ENCODE results near the gene SIGLEC8. TPM values are rescaled to one million over a fixed set of nuclear protein-coding genes. Genes with fewer than 3 reads are reported as not detected.
A peak's percentile ranks its signal among the peaks of the same experiment; 100 is the strongest.

Gene SIGLEC8
- total and polyA plus RNA-seq, 9 of the 15 experiments (the other 6 are each of a cell fraction or from before 2014, with no cell fraction given) = 0.04 to 0.65 (median 0.39) TPM

GRCh38 chr19:51440052-51440451, 18.2 kb downstream of the SIGLEC8 start:
- H3K9me3 ChIP-seq (replicated peaks; ENCODE audit: control insufficient read depth, insufficient read depth, low read depth, low read length) = no peaks in the 10 kb centered on the region
- no peak for DNase-seq (ENCODE audit: extremely low read depth in 1 of 4, low spot score in 3 of 4)
- H3K4me1 ChIP-seq (replicated peaks in 1 of 2; ENCODE audit: control insufficient read depth in 2 of 2, insufficient read depth in 2 of 2, low read length in 2 of 2) = peaks cover 16 to 24% of the 10 kb centered on the region in 2 experiments
- H3K27me3 ChIP-seq (ENCODE audit: control insufficient read depth in 2 of 2, insufficient read depth in 2 of 2, low read length in 2 of 2) = no peaks in the 10 kb centered on the region
- 93% methylated on average over 2 of the region's 2 CpGs for WGBS (ENCODE audit: insufficient coverage, low coverage, missing lambda C conversion rate)
- ATAC-seq = no peak
- no peaks in the 10 kb centered on the region for H4K20me1 ChIP-seq (replicated peaks; ENCODE audit: control insufficient read depth, insufficient read depth, low read length)
- ChIA-PET CTCF (ENCODE audit: low intra/inter-chr PET ratio) (no interaction called here), POLR2A (interaction anchor here (1.1 kb wide), 1 partner anchor 28 kb away, joined by 4 read pairs; no protein-coding TSS in a partner anchor)
- BruUV-seq (replicated peaks) = no TSS peak
- no peak overlapping the region for H3K4me2 ChIP-seq (ENCODE audit: insufficient read depth, low read length)
- peak; percentile 95 for TF ChIP-seq ZNF146 (CRISPR knock-in tag; IDR thresholded peaks at IDR 0.05; ENCODE audit: unreplicated experiment)
- TF ChIP-seq KAT7 (CRISPR knock-in tag; IDR thresholded peaks at IDR 0.05; ENCODE audit: borderline replicate concordance) = no peak
- TF ChIP-seq KDM1A (IDR thresholded peaks at IDR 0.05) = peak; percentile 37 to 59; a peak in 2 of 4 replicates
- peak; percentile 60 for TF ChIP-seq RBM25 (IDR thresholded peaks at IDR 0.05; ENCODE audit: low read depth, low read length, severe bottlenecking)
- TF ChIP-seq CBX5 (IDR thresholded peaks at IDR 0.05; ENCODE audit: borderline replicate concordance, low read depth) = no peak
- TF ChIP-seq ZNF431 (CRISPR knock-in tag; IDR thresholded peaks at IDR 0.05) = no peak
- peak; percentile 62; the same call in 1 of the 2 replicates for TF ChIP-seq ADNP (tag; IDR thresholded peaks at IDR 0.05)
- TF ChIP-seq BCOR (IDR thresholded peaks at IDR 0.05) = peak; percentile 64; the same call in 1 of the 2 replicates
- no peak for TF ChIP-seq SREBF1 (IDR thresholded peaks at IDR 0.05; ENCODE audit: borderline replicate concordance, low read depth, low read length)
- TF ChIP-seq ZMIZ1 (IDR thresholded peaks at IDR 0.05; ENCODE audit: low read depth in 2 of 2, low read length in 2 of 2) = no peak
- TF ChIP-seq PHF20 (IDR thresholded peaks at IDR 0.05; ENCODE audit: partially characterized antibody) = peak; percentile 22
- peak; percentile 40 for TF ChIP-seq ZNF121 (CRISPR knock-in tag; conservative IDR thresholded peaks at IDR 0.05)
- no peak for FAIRE-seq
- H3K9me1 ChIP-seq (ENCODE audit: control insufficient read depth, insufficient read depth, low read length) = no peaks in the 10 kb centered on the region
- no peaks in the 10 kb centered on the region for H3K36me3 ChIP-seq (ENCODE audit: control insufficient read depth, insufficient read depth, low read length)
- H3K9ac ChIP-seq (ENCODE audit: insufficient read depth in 1 of 2, low read depth in 2 of 2, low read length in 2 of 2) = no peak overlapping the region
- intact Hi-C loops (cut with micrococcal nuclease) = no loop called here
- H3K27ac ChIP-seq (ENCODE audit: extremely low read depth, low read depth, low read length) = peak overlapping the region; percentile 83; the same call in 1 of the 3 replicates
- no peak overlapping the region for H3K4me3 ChIP-seq
- no peak overlapping the region for H2AFZ ChIP-seq (ENCODE audit: low read depth, low read length)
- H3K79me2 ChIP-seq (ENCODE audit: control insufficient read depth, insufficient read depth, low read length) = no peaks in the 10 kb centered on the region; the same call in 2 of the 3 replicates
- in situ Hi-C loops (cut with MboI) = no loop called here

All from K562 (cell line).